HEK293T (cell line): Measurements from ENCODE around the gene PNPT1.

Experiments used
- CTBP1 ChIP-seq: fragments of 450-650 bp; IDR thresholded peaks from 2 replicates; pipeline ENCODE4 v1.6.1; 2016; ENCODE audit warnings: borderline replicate concordance
- FOXK2 ChIP-seq: fragments of 450-650 bp; IDR thresholded peaks from 2 replicates; pipeline ENCODE4 v1.6.1; 2016; ENCODE audit warnings: mild to moderate bottlenecking
- FOXM1 ChIP-seq: fragments of 450-650 bp; IDR thresholded peaks from 2 replicates; pipeline ENCODE4 v1.6.1; 2017; ENCODE audit warnings: mild to moderate bottlenecking, borderline replicate concordance
- NFRKB ChIP-seq: fragments of 450-650 bp; IDR thresholded peaks from 2 replicates; pipeline ENCODE4 v1.6.1; 2016; ENCODE audit warnings: mild to moderate bottlenecking, moderate library complexity

DNA sequence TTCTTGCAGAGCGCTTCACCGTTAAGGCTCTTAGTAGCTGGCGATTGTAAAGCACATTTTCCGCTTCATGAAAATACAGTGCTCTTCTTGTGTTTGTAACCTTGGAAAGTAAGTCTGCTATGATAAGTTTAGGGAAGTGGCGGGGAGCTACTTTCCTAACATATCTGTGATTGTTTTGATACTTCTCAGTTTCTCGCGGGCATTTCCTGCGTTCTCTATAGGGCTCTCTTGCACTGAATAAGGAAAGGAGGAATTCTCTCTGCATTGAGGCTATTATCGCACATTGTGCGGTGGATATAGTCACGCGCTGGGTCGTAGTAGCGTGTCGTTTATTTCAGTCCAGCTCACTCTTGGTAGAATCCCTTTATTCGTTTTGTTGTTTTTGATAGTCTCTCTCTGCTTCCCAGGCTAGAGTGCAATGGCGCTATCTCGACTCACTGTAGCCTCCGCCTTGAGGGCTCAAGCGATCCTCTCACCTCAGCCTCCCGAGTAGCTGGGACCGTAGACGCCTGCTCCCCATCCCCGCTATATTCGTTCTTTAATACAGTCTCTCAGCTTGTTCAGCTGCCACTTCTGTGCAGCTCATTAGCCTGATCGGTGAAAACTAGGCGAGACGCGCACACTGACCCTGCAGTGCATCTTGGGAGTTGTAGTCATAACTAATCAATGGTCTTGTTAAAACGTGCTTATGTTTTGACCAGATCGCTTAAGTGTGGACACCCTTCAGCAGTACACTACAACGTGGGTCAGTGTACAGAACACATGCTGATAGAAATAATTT is 75.2 kb downstream of the PNPT1 start:
- TF ChIP-seq CTBP1 (no peak), FOXM1 (no peak), FOXK2 (no peak), NFRKB (no peak)
